ENCODE data around the gene EML3. TPM values are rescaled to one million over a fixed set of nuclear protein-coding genes. Genes with fewer than 3 reads are reported as not detected.

Gene EML3
- total and polyA plus RNA-seq, 3 donors from 2014 or later: 29.3 to 57.8 (median 39.3) TPM

DNA sequence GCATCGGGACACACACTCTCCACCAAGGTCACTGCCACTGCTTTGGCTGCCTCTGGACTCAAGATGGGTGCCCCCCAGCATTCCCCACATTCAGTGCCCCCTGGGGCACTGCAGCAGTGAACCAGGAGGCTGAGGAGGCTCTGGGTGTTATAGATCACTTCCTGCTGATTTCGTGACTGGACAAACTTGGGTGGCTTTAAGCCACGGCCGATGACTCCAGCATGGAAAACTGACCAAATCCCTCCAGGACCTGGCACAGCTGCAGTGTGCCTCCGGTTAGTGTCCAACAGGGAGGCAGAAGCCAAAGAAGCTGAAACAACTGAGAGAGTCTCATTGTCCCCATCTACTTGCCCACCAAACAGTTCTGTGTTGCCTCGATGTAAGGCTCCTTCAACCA is 35.0 kb upstream of the EML3 start:
- TF ChIP-seq, protein P1, sequence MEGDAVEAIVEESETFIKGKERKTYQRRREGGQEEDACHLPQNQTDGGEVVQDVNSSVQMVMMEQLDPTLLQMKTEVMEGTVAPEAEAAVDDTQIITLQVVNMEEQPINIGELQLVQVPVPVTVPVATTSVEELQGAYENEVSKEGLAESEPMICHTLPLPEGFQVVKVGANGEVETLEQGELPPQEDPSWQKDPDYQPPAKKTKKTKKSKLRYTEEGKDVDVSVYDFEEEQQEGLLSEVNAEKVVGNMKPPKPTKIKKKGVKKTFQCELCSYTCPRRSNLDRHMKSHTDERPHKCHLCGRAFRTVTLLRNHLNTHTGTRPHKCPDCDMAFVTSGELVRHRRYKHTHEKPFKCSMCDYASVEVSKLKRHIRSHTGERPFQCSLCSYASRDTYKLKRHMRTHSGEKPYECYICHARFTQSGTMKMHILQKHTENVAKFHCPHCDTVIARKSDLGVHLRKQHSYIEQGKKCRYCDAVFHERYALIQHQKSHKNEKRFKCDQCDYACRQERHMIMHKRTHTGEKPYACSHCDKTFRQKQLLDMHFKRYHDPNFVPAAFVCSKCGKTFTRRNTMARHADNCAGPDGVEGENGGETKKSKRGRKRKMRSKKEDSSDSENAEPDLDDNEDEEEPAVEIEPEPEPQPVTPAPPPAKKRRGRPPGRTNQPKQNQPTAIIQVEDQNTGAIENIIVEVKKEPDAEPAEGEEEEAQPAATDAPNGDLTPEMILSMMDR (IDR thresholded peaks at IDR 0.05): no peak
- TF ChIP-seq POLR2A (IDR thresholded peaks at IDR 0.05): no peak
- H3K9me3 ChIP-seq: no peaks in the 10 kb centered on the region
- WGBS, 2 donors: 74 to 80% methylated on average over 1 to 6 of the region's 6 CpGs
- no peaks in the 10 kb centered on the region for H3K36me3 ChIP-seq (ENCODE audit: low read depth, missing control alignments)
- no peak for DNase-seq
- peaks cover 25% of the 10 kb centered on the region for H3K4me1 ChIP-seq
- intact Hi-C loops (cut with DNase I; ENCODE audit: low total_unique reads): no loop called here
- H3K4me3 ChIP-seq: no peak overlapping the region
- H3K27me3 ChIP-seq: no peaks in the 10 kb centered on the region
- no peak overlapping the region for H3K27ac ChIP-seq

GRCh38 chr11:62646825-62647608 is 34.4 kb upstream of the EML3 start:
- Histone ChIP-seq H3K4me1 (peaks cover 20% of the 10 kb centered on the region), H3K4me3 (peak overlapping the region; percentile 97 to 100), H3K36me3 (ENCODE audit: low read depth, missing control alignments) (no peaks in the 10 kb centered on the region), H3K27ac (peak overlapping the region in 1 of 2 donors; percentile 95), H3K9me3 (no peaks in the 10 kb centered on the region), H3K27me3 (no peaks in the 10 kb centered on the region)
- WGBS, 2 donors: 36 to 57% methylated on average over 11 to 32 of the region's 32 CpGs
- intact Hi-C loops (cut with DNase I; ENCODE audit: low total_unique reads): no loop called here
- DNase-seq: no peak
- TF ChIP-seq, protein P1 (IDR thresholded peaks at IDR 0.05): no peak
- TF ChIP-seq POLR2A (IDR thresholded peaks at IDR 0.05): no peak

DNA sequence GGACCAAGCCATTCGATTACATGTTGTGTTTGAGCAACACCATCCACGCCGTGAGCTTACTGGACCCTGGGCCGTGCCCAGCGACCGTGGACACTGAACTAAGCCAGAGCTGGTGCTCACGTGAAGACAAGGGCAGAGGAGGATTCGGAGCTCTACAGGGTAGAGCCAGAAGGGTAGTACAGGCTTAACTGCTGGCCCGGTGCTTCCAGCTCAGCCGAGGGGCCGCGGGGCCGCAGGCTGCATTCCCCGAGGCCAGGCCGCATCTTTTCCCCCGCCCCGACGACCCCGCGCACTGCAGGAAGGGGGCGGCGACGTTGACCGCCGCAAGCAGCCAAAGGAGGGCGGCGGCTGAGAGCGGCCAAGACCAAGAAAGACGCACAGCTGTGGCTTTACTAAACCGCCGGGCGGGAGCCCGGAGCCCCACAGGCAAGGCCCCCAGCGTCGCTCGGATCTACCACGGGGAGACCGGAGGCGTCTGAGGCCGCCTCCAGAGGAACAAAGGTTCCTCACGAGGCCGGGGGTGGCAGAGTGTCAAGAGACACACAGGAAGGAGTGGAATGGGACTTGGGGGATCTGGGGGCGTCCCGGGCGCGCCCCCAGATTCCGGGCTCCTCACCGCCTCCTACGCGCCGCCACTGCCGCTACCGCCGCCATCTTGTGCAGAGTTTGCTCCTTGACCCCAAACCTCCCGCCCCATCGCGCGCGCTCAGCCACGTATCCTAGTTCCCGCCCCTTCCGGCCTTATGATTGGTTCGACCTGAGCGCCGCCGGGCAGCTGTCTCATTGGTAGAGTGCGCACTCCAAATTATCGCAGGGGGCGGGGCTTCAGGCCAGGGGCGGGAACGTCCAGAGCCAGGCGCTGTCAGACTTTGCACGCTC is 33.6 kb upstream of the EML3 start, which contains the start of gene GANAB:
Gene GANAB (minus strand): TSS at position 668 of the 879 bp plus-strand sequence. CDS start 14 bp downstream, at position 654.
- no peaks in the 10 kb centered on the region for H3K9me3 ChIP-seq
- DNase-seq: peak; percentile 100
- TF ChIP-seq POLR2A (IDR thresholded peaks at IDR 0.05): peak; percentile 74
- TF ChIP-seq, protein P1 (IDR thresholded peaks at IDR 0.05): no peak
- H3K36me3 ChIP-seq (ENCODE audit: low read depth, missing control alignments): no peaks in the 10 kb centered on the region
- peak within 1 kb of the TSS; percentile 93 to 95 for H3K27ac ChIP-seq
- H3K4me3 ChIP-seq: peak within 1 kb of the TSS; percentile 97 to 100
- H3K27me3 ChIP-seq: no peaks in the 10 kb centered on the region
- H3K4me1 ChIP-seq: peaks cover 13% of the 10 kb centered on the region
- whole genome bisulfite sequencing, 2 donors: 0 to 1% methylated on average over 32 to 73 of the region's 73 CpGs
- intact Hi-C loops (cut with DNase I; ENCODE audit: low total_unique reads): no loop called here

GRCh38 chr11:62645671-62645945 is 33.0 kb upstream of the EML3 start:
- intact Hi-C loops (cut with DNase I; ENCODE audit: low total_unique reads): no loop called here
- no peaks in the 10 kb centered on the region for H3K36me3 ChIP-seq (ENCODE audit: low read depth, missing control alignments)
- WGBS, 2 donors: 4 to 8% methylated on average over 11 of the region's 11 CpGs

More at GRCh38 chr11:62645671-62645945, 33.0 kb upstream of the EML3 start:
- TF ChIP-seq, protein P1 (IDR thresholded peaks at IDR 0.05): no peak
- TF ChIP-seq POLR2A (IDR thresholded peaks at IDR 0.05): no peak
- Histone ChIP-seq H3K4me3 (peak overlapping the region; percentile 97 to 100), H3K27me3 (no peaks in the 10 kb centered on the region), H3K4me1 (peaks cover 13% of the 10 kb centered on the region), H3K27ac (peak overlapping the region; percentile 93 to 95), H3K9me3 (no peaks in the 10 kb centered on the region)
- no peak for DNase-seq

All from testis (tissue), 3 donors.